Body of pancreas (tissue), 4 donors: Measurements from ENCODE around the gene DDX10.

ENCODE experiments used
- CTCF ChIP-seq, 7 experiments: fragments of 450-650 bp in 4 of 7; fragments of 200-600 bp in 3 of 7; sonication (generic) in 3 of 7; IDR thresholded peaks; one replicate each; pipeline ENCODE4 v1.5.1; 2016 to 2019; ENCODE audit warnings: antibody characterized with exemption in 7 of 7
- POLR2A ChIP-seq, 3 donors: fragments of 450-650 bp; IDR thresholded peaks; one replicate each; pipeline ENCODE4 v1.6.1; 2016; ENCODE audit warnings: antibody characterized with exemption in 3 of 3, mild to moderate bottlenecking in 2 of 3

DNA sequence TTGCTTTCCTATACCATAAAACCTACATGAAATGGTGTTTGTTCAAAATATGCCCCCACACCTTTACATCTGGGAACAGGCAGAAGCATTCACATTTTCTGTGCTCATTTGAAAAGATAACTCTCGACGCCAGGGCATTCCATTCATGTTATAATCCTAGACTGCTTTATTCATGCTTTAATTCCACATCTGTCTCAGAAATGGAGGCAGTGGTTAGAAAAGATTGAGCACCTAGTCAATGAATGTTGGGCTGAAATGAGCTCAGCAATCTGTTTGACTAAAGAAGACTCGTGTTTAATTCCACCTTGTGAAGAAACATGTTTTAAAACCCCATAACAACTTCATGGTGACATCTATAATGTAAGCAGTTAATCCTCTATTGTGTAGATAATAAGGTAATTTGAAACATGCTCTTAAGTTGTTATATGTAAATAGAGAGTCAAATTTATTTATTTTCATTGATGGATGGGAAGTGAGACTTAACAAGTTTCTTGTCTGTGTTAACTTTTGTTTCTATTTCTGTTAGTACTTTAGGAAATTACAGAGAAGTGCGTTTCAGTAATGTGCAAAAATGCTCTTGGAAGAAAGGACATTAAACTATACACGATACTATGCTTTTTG is 217.5 kb downstream of the DDX10 start:
- no peak for TF ChIP-seq CTCF (IDR thresholded peaks at IDR 0.05)
- no peak for TF ChIP-seq POLR2A (IDR thresholded peaks at IDR 0.05)
